HG03060 (cell line): ENCODE results near the gene TXLNA.

Source experiments
- ATAC-seq: cut with Tn5 transposase; IDR thresholded peaks from one replicate; pipeline ENCODE4 v1.9.1; 2021; ENCODE audit warnings: low read depth, moderate number of reproducible peaks; ENCODE audit not compliant: unreplicated experiment

Gene TXLNA

GRCh38 chr1:32242341-32242851 lies 62.9 kb downstream of the TXLNA start:
- no peak for ATAC-seq

DNA sequence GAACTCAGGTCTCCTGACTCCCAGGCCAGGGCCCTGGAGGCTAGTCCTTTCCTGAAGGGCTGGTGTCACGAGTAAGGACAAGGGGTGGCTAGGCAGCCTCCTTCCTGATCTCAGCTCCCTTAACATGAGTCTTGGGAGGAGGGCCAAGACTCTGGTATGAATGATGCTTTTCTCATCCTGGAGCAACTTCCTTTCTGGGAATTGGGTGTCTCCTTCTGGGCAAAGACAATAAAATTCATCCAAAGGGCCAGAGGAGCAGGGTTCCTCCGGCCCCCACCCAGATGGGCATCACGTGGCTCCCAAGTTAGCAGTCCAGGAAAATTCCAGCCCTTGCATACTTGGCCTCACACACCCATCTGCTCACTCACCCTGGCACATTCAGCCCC lies 67.4 kb downstream of the TXLNA start, which contains the start of gene FAM167B:
Gene FAM167B (plus strand): TSS at position 335 of the 386 bp plus-strand sequence. CDS start 200 bp downstream, outside the sequence.
- no peak for ATAC-seq

- ATAC-seq = no peak
These were observed 68.0 kb downstream of the TXLNA start for GRCh38 chr1:32247452-32247851.
